K562 (cell line): ENCODE results near the gene AP2A2. TPM values are rescaled to one million over a fixed set of nuclear protein-coding genes. Genes with fewer than 3 reads are reported as not detected.
A peak's percentile ranks its signal among the peaks of the same experiment; 100 is the strongest.

Experiments used
- HDAC6 ChIP-seq: IDR thresholded peaks from 2 replicates; pipeline ENCODE4 v1.6.1; 2012; ENCODE audit warnings: low read depth, mild to moderate bottlenecking, control low read depth, inconsistent platforms, low read length, moderate library complexity
- RBFOX2 ChIP-seq: fragments of 200-400 bp; formaldehyde crosslinking; IDR thresholded peaks from 2 replicates; pipeline ENCODE4 v1.6.1; 2017; ENCODE audit warnings: low read depth, mild to moderate bottlenecking, low read length, moderate library complexity
- ZNF695 ChIP-seq: fragments of 450-650 bp; formaldehyde crosslinking; IDR thresholded peaks from 2 replicates; pipeline ENCODE4 v1.4.0; 2020; ENCODE audit warnings: mild to moderate bottlenecking, moderate library complexity
- polyA plus RNA-seq, 8 experiments: library from polyadenylated mRNA; depleted of rRNA in 4 of 8; stranded (reverse) in 5 of 8; unstranded in 3 of 8; fragments of >200 nt; fragmentation: Nextera tagmentation in 2 of 8; fragmentation: Illumina TruSeq in 1 of 8; extraction: Ambion mirVana in 2 of 8; extraction: Trizol in 1 of 8; gene quantifications; 2 replicates each; pipeline versions ENCODE4 v1.2.1 to v1.2.3, GENCODE V29; 2011 to 2014; ENCODE audit warnings: inconsistent platforms in 1 of 8, missing spikeins in 1 of 8
- total RNA-seq, 7 experiments: library from RNA; depleted of rRNA in 6 of 7; stranded (reverse); fragments of >200 nt in 6 of 7; fragmentation: Illumina TruSeq in 2 of 7; extraction: Trizol in 2 of 7; gene quantifications; 2 replicates each; pipeline versions ENCODE4 v1.2.1 to v1.2.3, GENCODE V29; 2011 to 2021; ENCODE audit warnings: low replicate concordance in 1 of 7
- TF ChIP-seq, protein P1 (sequence below), 2 experiments: fragments of 450-650 bp in 1 of 2; sonication (generic) in 1 of 2; formaldehyde crosslinking in 1 of 2; IDR thresholded peaks; 2 replicates each; pipeline versions ENCODE4 v1.7.1 to v1.9.0; 2016 to 2022; ENCODE audit warnings: inconsistent platforms in 1 of 2, mild to moderate bottlenecking in 1 of 2, missing genetic modification reagents in 1 of 2

AP2A2 gene
- total and polyA plus RNA-seq, 9 of the 15 experiments (the other 6 are each of a cell fraction or from before 2014, with no cell fraction given): 0.69 to 41.7 (median 15.2) TPM

DNA sequence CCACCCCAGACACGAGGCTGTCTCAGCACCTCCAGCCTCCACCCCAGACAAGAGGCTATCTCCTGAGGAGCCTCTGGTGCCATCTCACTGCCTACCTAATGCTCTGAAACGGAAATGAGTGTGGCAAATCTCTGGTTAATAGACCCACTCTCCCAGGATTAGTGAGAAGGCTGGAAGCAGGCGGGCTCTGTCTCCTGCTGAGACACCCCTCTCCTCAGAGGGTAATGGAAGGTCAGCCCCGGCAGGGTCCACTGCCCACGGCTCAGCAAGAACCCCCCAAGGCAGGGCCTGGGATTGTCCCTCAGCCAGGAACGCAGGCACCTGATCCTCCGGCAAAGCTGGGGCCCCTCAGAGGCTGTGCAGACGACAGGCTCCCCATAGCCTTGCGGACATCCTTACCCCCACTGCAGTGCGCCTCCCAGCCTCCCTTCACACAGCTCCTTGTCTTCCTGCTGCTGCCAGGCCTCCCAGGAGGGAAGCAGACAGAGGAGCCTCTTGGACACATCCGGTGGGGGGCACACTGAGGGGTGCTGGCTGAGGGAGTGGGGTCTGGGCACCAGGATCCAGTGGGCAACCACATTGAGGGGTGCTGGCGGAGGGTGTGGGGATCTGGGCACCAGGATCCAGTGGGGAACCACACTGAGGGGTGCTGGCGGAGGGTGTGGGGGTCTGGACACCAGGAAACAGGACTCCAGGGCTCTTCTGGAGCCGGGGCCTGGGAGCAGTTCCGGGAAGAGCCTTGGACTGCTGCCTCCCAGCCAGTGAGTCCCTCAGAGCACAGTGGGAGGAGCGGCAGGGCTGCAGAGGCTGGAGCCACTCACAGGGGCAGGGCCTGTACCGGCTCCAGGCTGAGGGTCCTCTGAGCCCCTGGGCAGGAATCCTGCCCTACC lies 28.2 kb upstream of the AP2A2 start (continued):
- TF ChIP-seq, protein P1, sequence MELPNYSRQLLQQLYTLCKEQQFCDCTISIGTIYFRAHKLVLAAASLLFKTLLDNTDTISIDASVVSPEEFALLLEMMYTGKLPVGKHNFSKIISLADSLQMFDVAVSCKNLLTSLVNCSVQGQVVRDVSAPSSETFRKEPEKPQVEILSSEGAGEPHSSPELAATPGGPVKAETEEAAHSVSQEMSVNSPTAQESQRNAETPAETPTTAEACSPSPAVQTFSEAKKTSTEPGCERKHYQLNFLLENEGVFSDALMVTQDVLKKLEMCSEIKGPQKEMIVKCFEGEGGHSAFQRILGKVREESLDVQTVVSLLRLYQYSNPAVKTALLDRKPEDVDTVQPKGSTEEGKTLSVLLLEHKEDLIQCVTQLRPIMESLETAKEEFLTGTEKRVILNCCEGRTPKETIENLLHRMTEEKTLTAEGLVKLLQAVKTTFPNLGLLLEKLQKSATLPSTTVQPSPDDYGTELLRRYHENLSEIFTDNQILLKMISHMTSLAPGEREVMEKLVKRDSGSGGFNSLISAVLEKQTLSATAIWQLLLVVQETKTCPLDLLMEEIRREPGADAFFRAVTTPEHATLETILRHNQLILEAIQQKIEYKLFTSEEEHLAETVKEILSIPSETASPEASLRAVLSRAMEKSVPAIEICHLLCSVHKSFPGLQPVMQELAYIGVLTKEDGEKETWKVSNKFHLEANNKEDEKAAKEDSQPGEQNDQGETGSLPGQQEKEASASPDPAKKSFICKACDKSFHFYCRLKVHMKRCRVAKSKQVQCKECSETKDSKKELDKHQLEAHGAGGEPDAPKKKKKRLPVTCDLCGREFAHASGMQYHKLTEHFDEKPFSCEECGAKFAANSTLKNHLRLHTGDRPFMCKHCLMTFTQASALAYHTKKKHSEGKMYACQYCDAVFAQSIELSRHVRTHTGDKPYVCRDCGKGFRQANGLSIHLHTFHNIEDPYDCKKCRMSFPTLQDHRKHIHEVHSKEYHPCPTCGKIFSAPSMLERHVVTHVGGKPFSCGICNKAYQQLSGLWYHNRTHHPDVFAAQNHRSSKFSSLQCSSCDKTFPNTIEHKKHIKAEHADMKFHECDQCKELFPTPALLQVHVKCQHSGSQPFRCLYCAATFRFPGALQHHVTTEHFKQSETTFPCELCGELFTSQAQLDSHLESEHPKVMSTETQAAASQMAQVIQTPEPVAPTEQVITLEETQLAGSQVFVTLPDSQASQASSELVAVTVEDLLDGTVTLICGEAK (IDR thresholded peaks at IDR 0.05): no peak
- TF ChIP-seq, protein P1 (CRISPR knock-in tag; IDR thresholded peaks at IDR 0.05): no peak
- no peak for TF ChIP-seq HDAC6
- TF ChIP-seq RBFOX2: peak; percentile 48; the same call in 1 of the 2 replicates
- no peak for TF ChIP-seq ZNF695
- TF ChIP-seq, all 486 proteins: peak for 4
